ENCODE measurements around the gene GNRHR.

The GNRHR gene

GRCh38 chr4:67704843-67705242 is 49.3 kb downstream of the GNRHR start:
- in situ Hi-C loops (cut with HindIII; ENCODE audit: low sequenced_read_pairs): no loop called here
- DNase-seq (ENCODE audit: low read depth, low spot score): no peak
- no peak for TF ChIP-seq CTCF (IDR thresholded peaks at IDR 0.05; ENCODE audit: low read depth, low read length)
- H3K4me3 ChIP-seq (ENCODE audit: low read depth, low read length): no peak overlapping the region

GRCh38 chr4:67702166-67702565 is 52.0 kb downstream of the GNRHR start:
- no peak for DNase-seq (ENCODE audit: low read depth, low spot score)
- peak overlapping the region; percentile 94 for H3K4me3 ChIP-seq (ENCODE audit: low read depth, low read length)
- no peak for TF ChIP-seq CTCF (IDR thresholded peaks at IDR 0.05; ENCODE audit: low read depth, low read length)
- in situ Hi-C loops (cut with HindIII; ENCODE audit: low sequenced_read_pairs): no loop called here

- no peak for TF ChIP-seq CTCF (IDR thresholded peaks at IDR 0.05; ENCODE audit: low read depth, low read length)
- no peak for DNase-seq (ENCODE audit: low read depth, low spot score)
- in situ Hi-C loops (cut with HindIII; ENCODE audit: low sequenced_read_pairs): no loop called here
- H3K4me3 ChIP-seq (ENCODE audit: low read depth, low read length): peak overlapping the region; percentile 94
Observed at GRCh38 chr4:67701517-67701850, 52.7 kb downstream of the GNRHR start.

- peak within 1 kb of the TSS; percentile 94 for H3K4me3 ChIP-seq (ENCODE audit: low read depth, low read length)
- in situ Hi-C loops (cut with HindIII; ENCODE audit: low sequenced_read_pairs): no loop called here
- peak; percentile 96 for DNase-seq (ENCODE audit: low read depth, low spot score)
- peak; percentile 39 for TF ChIP-seq CTCF (IDR thresholded peaks at IDR 0.05; ENCODE audit: low read depth, low read length)
Observed at GRCh38 chr4:67700738-67701516, 53.3 kb downstream of the GNRHR start, which contains the start of gene UBA6. Gene UBA6, minus strand, starts transcription at chr4:67701155. Its CDS starts 36 bp downstream, at chr4:67701119.

- TF ChIP-seq CTCF (IDR thresholded peaks at IDR 0.05; ENCODE audit: low read depth, low read length): no peak
- DNase-seq (ENCODE audit: low read depth, low spot score): peak; percentile 50
- peak overlapping the region; percentile 94 for H3K4me3 ChIP-seq (ENCODE audit: low read depth, low read length)
- in situ Hi-C loops (cut with HindIII; ENCODE audit: low sequenced_read_pairs): no loop called here
Observed at GRCh38 chr4:67700116-67700737, 54.0 kb downstream of the GNRHR start.

GRCh38 chr4:67699603-67700002 is 54.6 kb downstream of the GNRHR start:
- H3K4me3 ChIP-seq (ENCODE audit: low read depth, low read length): peak overlapping the region; percentile 94
- no peak for TF ChIP-seq CTCF (IDR thresholded peaks at IDR 0.05; ENCODE audit: low read depth, low read length)
- in situ Hi-C loops (cut with HindIII; ENCODE audit: low sequenced_read_pairs): no loop called here
- DNase-seq (ENCODE audit: low read depth, low spot score): no peak

Measured in astrocyte of the spinal cord (primary cell).